ENCODE measurements around the gene CNNM3. TPM values are rescaled to one million over a fixed set of nuclear protein-coding genes. Genes with fewer than 3 reads are reported as not detected.

CNNM3 gene
- total RNA-seq, 1 donor from 2014 or later, result 5.6 TPM

DNA sequence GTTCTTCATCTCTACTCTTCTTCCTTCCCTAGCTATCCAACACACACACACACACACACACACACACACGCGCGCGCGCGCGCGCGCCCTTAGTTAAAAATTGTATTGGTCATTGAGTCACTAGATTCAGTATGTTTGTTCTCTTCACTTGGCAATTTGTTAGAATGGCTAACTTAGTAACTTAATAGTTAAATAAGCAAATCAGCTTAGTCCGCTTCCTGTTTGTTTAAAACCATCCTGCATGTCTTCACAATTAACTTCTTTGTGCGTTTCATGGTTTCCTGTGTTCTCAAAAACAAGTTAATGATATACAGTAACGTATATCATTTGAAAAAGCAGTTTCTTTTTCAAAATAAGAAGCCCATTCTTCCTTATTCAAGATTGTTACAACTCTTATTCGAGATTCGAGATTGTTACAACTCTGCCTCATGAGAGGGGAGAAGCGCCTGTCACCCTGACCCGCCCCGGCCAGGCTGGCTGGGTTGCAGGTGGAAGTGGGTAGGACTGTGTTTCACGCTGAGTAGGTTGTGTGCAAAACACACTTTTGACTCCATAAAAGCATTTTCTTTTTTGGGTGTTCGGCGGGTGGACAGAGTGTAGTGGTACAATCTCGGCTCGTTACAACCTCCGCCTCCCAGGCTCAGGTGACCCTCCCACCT lies 9.5 kb upstream of the CNNM3 start:
- Mint-ChIP-seq H3K27me3 (ENCODE audit: low read depth, unreplicated experiment) (no peaks in the 10 kb centered on the region), H3K9me3 (ENCODE audit: unreplicated experiment) (no peaks in the 10 kb centered on the region), H3K4me3 (ENCODE audit: unreplicated experiment) (no peak overlapping the region), H3K4me1 (ENCODE audit: low read depth, unreplicated experiment) (no peaks in the 10 kb centered on the region), H3K27ac (ENCODE audit: unreplicated experiment) (no peak overlapping the region), H3K36me3 (ENCODE audit: low read depth, unreplicated experiment) (peaks cover 10% of the 10 kb centered on the region)
- no peaks in the 10 kb centered on the region for H3K27me3 ChIP-seq (ENCODE audit: insufficient read depth, low read length)
- H3K27ac ChIP-seq (ENCODE audit: low read depth, low read length), result no peak overlapping the region
- no peaks in the 10 kb centered on the region for H3K4me1 ChIP-seq (ENCODE audit: insufficient read depth, low read length)
- DNase-seq (ENCODE audit: low read depth), result no peak
- no peak for FAIRE-seq
- no peak overlapping the region for H3K4me3 ChIP-seq (ENCODE audit: insufficient read depth, low read depth, low read length)
- no peaks in the 10 kb centered on the region for H3K79me2 ChIP-seq (ENCODE audit: insufficient read depth, low read length)
- TF ChIP-seq CTCF (IDR thresholded peaks at IDR 0.05; ENCODE audit: insufficient read depth, low read depth, low read length) (no peak), EZH2 (IDR thresholded peaks at IDR 0.05; ENCODE audit: insufficient read depth, low read length) (no peak)
- no peak overlapping the region for H2AFZ ChIP-seq (ENCODE audit: low read depth, low read length)
- no peaks in the 10 kb centered on the region for H3K36me3 ChIP-seq (ENCODE audit: insufficient read depth, low read length)
- H4K20me1 ChIP-seq (ENCODE audit: insufficient read depth, low read length), result peaks cover 4% of the 10 kb centered on the region
- H3K9ac ChIP-seq (ENCODE audit: low read length), result no peak overlapping the region
- no peak overlapping the region for H3K4me2 ChIP-seq (ENCODE audit: low read length)
- H3K9me3 ChIP-seq (ENCODE audit: insufficient read depth, low read depth, low read length), result no peaks in the 10 kb centered on the region

GRCh38 chr2:96807127-96807471 lies 9.0 kb upstream of the CNNM3 start:
- Histone ChIP-seq H3K4me1 (ENCODE audit: insufficient read depth, low read length) (no peaks in the 10 kb centered on the region), H3K79me2 (ENCODE audit: insufficient read depth, low read length) (no peaks in the 10 kb centered on the region), H3K4me2 (ENCODE audit: low read length) (no peak overlapping the region), H4K20me1 (ENCODE audit: insufficient read depth, low read length) (no peaks in the 10 kb centered on the region), H2AFZ (ENCODE audit: low read depth, low read length) (no peak overlapping the region), H3K9me3 (ENCODE audit: insufficient read depth, low read depth, low read length) (no peaks in the 10 kb centered on the region), H3K4me3 (ENCODE audit: insufficient read depth, low read depth, low read length) (no peak overlapping the region), H3K9ac (ENCODE audit: low read length) (no peak overlapping the region), H3K36me3 (ENCODE audit: insufficient read depth, low read length) (no peaks in the 10 kb centered on the region), H3K27ac (ENCODE audit: low read depth, low read length) (no peak overlapping the region), H3K27me3 (ENCODE audit: insufficient read depth, low read length) (no peaks in the 10 kb centered on the region)
- no peaks in the 10 kb centered on the region for H3K4me1 Mint-ChIP-seq (ENCODE audit: low read depth, unreplicated experiment)
- H3K36me3 Mint-ChIP-seq (ENCODE audit: low read depth, unreplicated experiment), result peaks cover 10% of the 10 kb centered on the region
- no peaks in the 10 kb centered on the region for H3K9me3 Mint-ChIP-seq (ENCODE audit: unreplicated experiment)
- H3K27ac Mint-ChIP-seq (ENCODE audit: unreplicated experiment), result no peak overlapping the region
- TF ChIP-seq EZH2 (IDR thresholded peaks at IDR 0.05; ENCODE audit: insufficient read depth, low read length) (no peak), CTCF (IDR thresholded peaks at IDR 0.05; ENCODE audit: insufficient read depth, low read depth, low read length) (no peak)
- H3K4me3 Mint-ChIP-seq (ENCODE audit: unreplicated experiment), result no peak overlapping the region
- FAIRE-seq (no peak), DNase-seq (ENCODE audit: low read depth) (no peak)
- H3K27me3 Mint-ChIP-seq (ENCODE audit: low read depth, unreplicated experiment), result no peaks in the 10 kb centered on the region

- H3K27me3 Mint-ChIP-seq (ENCODE audit: low read depth, unreplicated experiment), result no peaks in the 10 kb centered on the region
- H3K27me3 ChIP-seq (ENCODE audit: insufficient read depth, low read length), result no peaks in the 10 kb centered on the region
Observed at GRCh38 chr2:96808176-96808837, 7.8 kb upstream of the CNNM3 start.

More at GRCh38 chr2:96808176-96808837, 7.8 kb upstream of the CNNM3 start:
- TF ChIP-seq EZH2 (IDR thresholded peaks at IDR 0.05; ENCODE audit: insufficient read depth, low read length) (no peak), CTCF (IDR thresholded peaks at IDR 0.05; ENCODE audit: insufficient read depth, low read depth, low read length) (no peak)
- Histone ChIP-seq H4K20me1 (ENCODE audit: insufficient read depth, low read length) (no peaks in the 10 kb centered on the region), H3K9ac (ENCODE audit: low read length) (no peak overlapping the region), H3K4me2 (ENCODE audit: low read length) (no peak overlapping the region), H3K4me1 (ENCODE audit: insufficient read depth, low read length) (no peaks in the 10 kb centered on the region), H3K4me3 (ENCODE audit: insufficient read depth, low read depth, low read length) (no peak overlapping the region), H3K36me3 (ENCODE audit: insufficient read depth, low read length) (no peaks in the 10 kb centered on the region), H3K79me2 (ENCODE audit: insufficient read depth, low read length) (no peaks in the 10 kb centered on the region), H2AFZ (ENCODE audit: low read depth, low read length) (no peak overlapping the region), H3K27ac (ENCODE audit: low read depth, low read length) (no peak overlapping the region), H3K9me3 (ENCODE audit: insufficient read depth, low read depth, low read length) (no peaks in the 10 kb centered on the region)
- FAIRE-seq (no peak), DNase-seq (ENCODE audit: low read depth) (no peak)
- Mint-ChIP-seq H3K9me3 (ENCODE audit: unreplicated experiment) (no peaks in the 10 kb centered on the region), H3K27ac (ENCODE audit: unreplicated experiment) (no peak overlapping the region), H3K36me3 (ENCODE audit: low read depth, unreplicated experiment) (peaks cover 8% of the 10 kb centered on the region), H3K4me3 (ENCODE audit: unreplicated experiment) (no peak overlapping the region), H3K4me1 (ENCODE audit: low read depth, unreplicated experiment) (no peaks in the 10 kb centered on the region)

Measured in astrocyte (in vitro differentiated cells and primary cell).